ENCODE measurements around the gene ATAD1. TPM values are rescaled to one million over a fixed set of nuclear protein-coding genes. Genes with fewer than 3 reads are reported as not detected.

Gene ATAD1
- total and polyA plus RNA-seq, 4 experiments from 2014 or later, result 39.6 to 52.0 (median 44.0) TPM

GRCh38 chr10:87723500-87723899 is 94.5 kb downstream of the ATAD1 start:
- H3K27ac ChIP-seq (ENCODE audit: low read depth, low read length), result no peak overlapping the region
- DNase-seq, result no peak
- H3K27me3 Mint-ChIP-seq, result peaks cover 11% of the 10 kb centered on the region in 2 donors
- CTCF ChIA-PET (ENCODE audit: partially characterized antibody), result no interaction called here
- POLR2A ChIA-PET (ENCODE audit: partially characterized antibody), result no interaction called here
- no peak overlapping the region for H3K4me3 Mint-ChIP-seq
- no peak overlapping the region for H3K27ac Mint-ChIP-seq
- no peaks in the 10 kb centered on the region for H3K36me3 ChIP-seq (ENCODE audit: insufficient read depth, low read length)
- no peaks in the 10 kb centered on the region for H3K36me3 Mint-ChIP-seq
- no peak overlapping the region for H3K4me3 ChIP-seq (ENCODE audit: low read length in 2 of 2)
- H3K9me3 Mint-ChIP-seq, result no peaks in the 10 kb centered on the region
- H3K4me1 Mint-ChIP-seq, result no peaks in the 10 kb centered on the region
- H3K4me1 ChIP-seq (ENCODE audit: insufficient read depth, low read length), result no peaks in the 10 kb centered on the region
- intact Hi-C loops (cut with micrococcal nuclease), result no loop called here
- no peaks in the 10 kb centered on the region for H3K9me3 ChIP-seq (ENCODE audit: control insufficient read depth in 1 of 2, low read length in 2 of 2)
- H3K27me3 ChIP-seq (ENCODE audit: insufficient read depth, low read length), result no peaks in the 10 kb centered on the region

DNA sequence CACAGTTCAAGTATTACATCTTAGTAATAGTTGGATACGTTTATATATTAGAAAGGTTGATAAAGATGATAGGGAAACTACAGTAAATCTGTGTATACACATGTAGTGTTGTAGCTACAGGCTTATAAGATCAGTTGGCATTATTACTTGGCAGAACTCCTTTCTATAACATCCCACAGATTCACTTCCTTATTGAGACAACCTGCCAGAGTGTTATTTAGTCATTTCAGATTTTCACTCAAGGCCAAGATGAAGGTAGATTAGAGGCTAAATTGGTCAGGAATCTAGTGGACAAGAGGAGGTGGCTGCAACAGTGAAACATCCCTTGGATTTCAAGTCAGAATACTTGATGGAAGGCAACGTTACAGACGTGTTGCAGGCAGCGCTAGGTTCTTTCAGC is 95.3 kb downstream of the ATAD1 start:
- Mint-ChIP-seq H3K9me3 (no peaks in the 10 kb centered on the region), H3K36me3 (no peaks in the 10 kb centered on the region), H3K4me3 (no peak overlapping the region), H3K4me1 (no peaks in the 10 kb centered on the region), H3K27ac (no peak overlapping the region), H3K27me3 (peaks cover 10 to 11% of the 10 kb centered on the region in 2 donors)
- ChIA-PET CTCF (ENCODE audit: partially characterized antibody) (no interaction called here), POLR2A (ENCODE audit: partially characterized antibody) (no interaction called here)
- intact Hi-C loops (cut with micrococcal nuclease), result no loop called here
- no peak for DNase-seq
- no peaks in the 10 kb centered on the region for H3K4me1 ChIP-seq (ENCODE audit: insufficient read depth, low read length)
- no peak overlapping the region for H3K27ac ChIP-seq (ENCODE audit: low read depth, low read length)
- no peaks in the 10 kb centered on the region for H3K9me3 ChIP-seq (ENCODE audit: control insufficient read depth in 1 of 2, low read length in 2 of 2)
- no peaks in the 10 kb centered on the region for H3K27me3 ChIP-seq (ENCODE audit: insufficient read depth, low read length)
- no peak overlapping the region for H3K4me3 ChIP-seq (ENCODE audit: low read length in 2 of 2)
- H3K36me3 ChIP-seq (ENCODE audit: insufficient read depth, low read length), result no peaks in the 10 kb centered on the region

- ChIA-PET POLR2A (ENCODE audit: partially characterized antibody) (no interaction called here), CTCF (ENCODE audit: partially characterized antibody) (interaction anchor here (0.7 kb wide), 1 partner anchor 12 kb away, joined by 3 read pairs; no protein-coding TSS in a partner anchor)
- no peaks in the 10 kb centered on the region for H3K36me3 ChIP-seq (ENCODE audit: insufficient read depth, low read length)
- H3K4me3 ChIP-seq (ENCODE audit: low read length in 2 of 2), result no peak overlapping the region
- no peaks in the 10 kb centered on the region for H3K4me1 Mint-ChIP-seq
- no peak for DNase-seq
- H3K27ac ChIP-seq (ENCODE audit: low read depth, low read length), result no peak overlapping the region
- H3K27me3 ChIP-seq (ENCODE audit: insufficient read depth, low read length), result no peaks in the 10 kb centered on the region
- no peaks in the 10 kb centered on the region for H3K36me3 Mint-ChIP-seq
- H3K4me3 Mint-ChIP-seq, result no peak overlapping the region
- no peaks in the 10 kb centered on the region for H3K9me3 ChIP-seq (ENCODE audit: control insufficient read depth in 1 of 2, low read length in 2 of 2)
- H3K27ac Mint-ChIP-seq, result no peak overlapping the region
- H3K4me1 ChIP-seq (ENCODE audit: insufficient read depth, low read length), result no peaks in the 10 kb centered on the region
- peaks cover 9 to 11% of the 10 kb centered on the region in 2 donors for H3K27me3 Mint-ChIP-seq
- no peaks in the 10 kb centered on the region for H3K9me3 Mint-ChIP-seq
- intact Hi-C loops (cut with micrococcal nuclease), result no loop called here
These were observed 96.2 kb downstream of the ATAD1 start for GRCh38 chr10:87721781-87722180.

- CTCF ChIA-PET (ENCODE audit: partially characterized antibody), result no interaction called here
- no peak overlapping the region for H3K27ac Mint-ChIP-seq
- Histone ChIP-seq H3K4me3 (ENCODE audit: low read length in 2 of 2) (no peak overlapping the region), H3K27me3 (ENCODE audit: insufficient read depth, low read length) (no peaks in the 10 kb centered on the region), H3K27ac (ENCODE audit: low read depth, low read length) (no peak overlapping the region), H3K36me3 (ENCODE audit: insufficient read depth, low read length) (no peaks in the 10 kb centered on the region), H3K9me3 (ENCODE audit: control insufficient read depth in 1 of 2, low read length in 2 of 2) (no peaks in the 10 kb centered on the region), H3K4me1 (ENCODE audit: insufficient read depth, low read length) (no peaks in the 10 kb centered on the region)
- no peak overlapping the region for H3K4me3 Mint-ChIP-seq
- H3K27me3 Mint-ChIP-seq, result peaks cover 11 to 12% of the 10 kb centered on the region in 2 donors
- no peaks in the 10 kb centered on the region for H3K9me3 Mint-ChIP-seq
- H3K4me1 Mint-ChIP-seq, result peaks cover 0 to 3% (median 0%) of the 10 kb centered on the region in 4 donors
- no peaks in the 10 kb centered on the region for H3K36me3 Mint-ChIP-seq
- intact Hi-C loops (cut with micrococcal nuclease), result no loop called here
- POLR2A ChIA-PET (ENCODE audit: partially characterized antibody), result no interaction called here
- DNase-seq, result no peak
These were observed 97.4 kb downstream of the ATAD1 start for GRCh38 chr10:87720665-87721064.

DNA sequence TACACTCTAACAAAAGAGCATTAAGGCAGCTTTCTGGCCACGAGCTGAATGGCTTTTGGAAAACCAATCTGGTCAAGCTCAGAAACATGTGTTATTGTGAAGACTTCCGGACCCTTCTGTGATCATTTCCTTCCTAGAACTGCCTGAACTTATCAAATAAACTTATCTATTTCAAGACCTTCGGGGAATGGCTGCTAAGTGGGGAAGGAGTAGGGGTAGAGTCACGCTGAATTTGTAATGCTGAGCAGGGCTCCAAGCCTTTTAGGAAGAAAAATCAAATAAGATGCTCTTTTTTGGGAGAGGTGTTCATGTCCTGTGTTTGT is 101.7 kb downstream of the ATAD1 start:
- Histone ChIP-seq H3K36me3 (ENCODE audit: insufficient read depth, low read length) (no peaks in the 10 kb centered on the region), H3K27ac (ENCODE audit: low read depth, low read length) (no peak overlapping the region), H3K4me3 (ENCODE audit: low read length in 2 of 2) (no peak overlapping the region), H3K4me1 (ENCODE audit: insufficient read depth, low read length) (no peaks in the 10 kb centered on the region), H3K27me3 (ENCODE audit: insufficient read depth, low read length) (no peaks in the 10 kb centered on the region), H3K9me3 (ENCODE audit: control insufficient read depth in 1 of 2, low read length in 2 of 2) (no peaks in the 10 kb centered on the region)
- no peaks in the 10 kb centered on the region for H3K36me3 Mint-ChIP-seq
- CTCF ChIA-PET (ENCODE audit: partially characterized antibody), result no interaction called here
- no peak overlapping the region for H3K27ac Mint-ChIP-seq
- H3K27me3 Mint-ChIP-seq, result peaks cover 4 to 6% of the 10 kb centered on the region in 2 donors
- no peak overlapping the region for H3K4me3 Mint-ChIP-seq
- peaks cover 0 to 3% (median 0%) of the 10 kb centered on the region in 4 donors for H3K4me1 Mint-ChIP-seq
- no peak for DNase-seq
- POLR2A ChIA-PET (ENCODE audit: partially characterized antibody), result no interaction called here
- no peaks in the 10 kb centered on the region for H3K9me3 Mint-ChIP-seq
- intact Hi-C loops (cut with micrococcal nuclease), result no loop called here

DNA sequence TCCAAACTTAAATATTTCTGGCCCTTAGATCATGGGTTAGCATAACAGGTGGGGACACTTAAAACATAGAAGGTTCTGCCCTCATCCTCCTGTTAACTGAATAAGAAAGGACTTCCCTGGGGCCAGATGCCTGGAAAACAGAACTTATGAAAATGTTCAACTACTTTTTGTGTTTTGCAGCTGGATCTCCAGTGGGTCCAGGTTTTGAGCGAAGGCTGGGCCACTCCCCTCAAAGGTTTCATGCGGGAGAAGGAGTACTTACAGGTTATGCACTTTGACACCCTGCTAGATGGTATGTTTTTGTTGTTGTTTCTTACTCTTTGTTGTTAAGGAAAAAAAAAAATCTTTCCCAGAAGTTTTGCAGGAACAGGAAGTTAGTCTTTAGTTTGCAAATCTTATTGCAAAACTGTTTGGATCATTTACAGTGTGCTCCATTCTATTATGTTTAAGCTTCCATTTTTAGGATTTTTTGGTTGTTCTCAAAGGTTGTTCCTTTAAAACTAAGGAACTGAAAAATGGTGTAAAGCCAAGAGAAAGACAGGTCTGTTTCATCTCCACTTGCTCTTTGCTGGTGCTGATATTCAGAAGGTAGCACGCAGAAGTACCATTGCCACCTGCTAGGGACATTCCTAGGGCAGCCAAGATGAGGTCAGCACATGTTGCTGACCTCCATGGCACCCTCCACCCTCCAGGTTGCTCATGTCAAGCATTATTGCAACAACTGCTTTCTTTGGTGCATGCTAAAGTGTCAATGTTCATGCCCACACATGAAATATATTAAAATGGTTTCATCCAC is 102.3 kb downstream of the ATAD1 start:
- H3K36me3 ChIP-seq (ENCODE audit: insufficient read depth, low read length), result no peaks in the 10 kb centered on the region
- H3K36me3 Mint-ChIP-seq, result no peaks in the 10 kb centered on the region
- POLR2A ChIA-PET (ENCODE audit: partially characterized antibody), result no interaction called here
- no peaks in the 10 kb centered on the region for H3K9me3 ChIP-seq (ENCODE audit: control insufficient read depth in 1 of 2, low read length in 2 of 2)
- no peaks in the 10 kb centered on the region for H3K9me3 Mint-ChIP-seq
- intact Hi-C loops (cut with micrococcal nuclease), result no loop called here
- DNase-seq, result no peak
- no peak overlapping the region for H3K27ac Mint-ChIP-seq
- H3K27ac ChIP-seq (ENCODE audit: low read depth, low read length), result no peak overlapping the region
- CTCF ChIA-PET (ENCODE audit: partially characterized antibody), result no interaction called here
- H3K4me1 Mint-ChIP-seq, result peaks cover 0 to 3% (median 0%) of the 10 kb centered on the region in 4 donors
- no peak overlapping the region for H3K4me3 ChIP-seq (ENCODE audit: low read length in 2 of 2)
- H3K27me3 ChIP-seq (ENCODE audit: insufficient read depth, low read length), result no peaks in the 10 kb centered on the region
- H3K4me3 Mint-ChIP-seq, result no peak overlapping the region
- H3K4me1 ChIP-seq (ENCODE audit: insufficient read depth, low read length), result no peaks in the 10 kb centered on the region
- peaks cover 2 to 6% of the 10 kb centered on the region in 2 donors for H3K27me3 Mint-ChIP-seq

DNA sequence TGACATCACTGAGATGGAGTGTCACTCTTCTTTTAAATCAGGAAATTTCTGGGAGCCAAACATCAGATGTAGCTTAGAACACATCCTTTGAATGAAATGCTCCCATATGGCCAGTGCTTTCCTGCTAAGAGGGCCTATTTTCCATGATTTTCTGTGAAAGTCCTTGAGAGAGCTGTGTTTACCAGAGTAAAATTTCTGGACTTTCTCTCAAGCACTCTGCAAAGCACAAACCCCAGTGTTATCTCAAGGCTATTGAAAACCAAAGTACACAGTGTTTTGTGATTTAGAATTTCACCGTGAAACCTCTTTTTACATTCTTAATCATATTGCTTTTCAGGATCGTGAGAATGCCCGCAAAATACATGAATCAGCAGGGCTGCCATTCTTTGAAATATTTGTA is 104.3 kb downstream of the ATAD1 start:
- no peaks in the 10 kb centered on the region for H3K27me3 ChIP-seq (ENCODE audit: insufficient read depth, low read length)
- no peak overlapping the region for H3K4me3 ChIP-seq (ENCODE audit: low read length in 2 of 2)
- ChIA-PET POLR2A (ENCODE audit: partially characterized antibody) (no interaction called here), CTCF (ENCODE audit: partially characterized antibody) (no interaction called here)
- H3K27ac ChIP-seq (ENCODE audit: low read depth, low read length), result no peak overlapping the region
- Mint-ChIP-seq H3K4me1 (peaks cover 0 to 3% (median 0%) of the 10 kb centered on the region in 4 donors), H3K9me3 (no peaks in the 10 kb centered on the region), H3K27ac (no peak overlapping the region), H3K4me3 (no peak overlapping the region), H3K27me3 (peaks cover 2 to 6% of the 10 kb centered on the region in 2 donors), H3K36me3 (no peaks in the 10 kb centered on the region)
- H3K4me1 ChIP-seq (ENCODE audit: insufficient read depth, low read length), result no peaks in the 10 kb centered on the region
- H3K9me3 ChIP-seq (ENCODE audit: control insufficient read depth in 1 of 2, low read length in 2 of 2), result no peaks in the 10 kb centered on the region
- DNase-seq, result no peak
- intact Hi-C loops (cut with micrococcal nuclease), result no loop called here
- H3K36me3 ChIP-seq (ENCODE audit: insufficient read depth, low read length), result no peaks in the 10 kb centered on the region
